HG03025 (cell line): Measurements from ENCODE around the gene TDP1.
A peak's percentile ranks its signal among the peaks of the same experiment; 100 is the strongest.

Experiments used
- ATAC-seq: cut with Tn5 transposase; IDR thresholded peaks from one replicate; pipeline ENCODE4 v1.9.1; 2021; ENCODE audit warnings: mild to moderate bottlenecking, moderate library complexity; ENCODE audit not compliant: unreplicated experiment, low FRiP score

Gene TDP1

DNA sequence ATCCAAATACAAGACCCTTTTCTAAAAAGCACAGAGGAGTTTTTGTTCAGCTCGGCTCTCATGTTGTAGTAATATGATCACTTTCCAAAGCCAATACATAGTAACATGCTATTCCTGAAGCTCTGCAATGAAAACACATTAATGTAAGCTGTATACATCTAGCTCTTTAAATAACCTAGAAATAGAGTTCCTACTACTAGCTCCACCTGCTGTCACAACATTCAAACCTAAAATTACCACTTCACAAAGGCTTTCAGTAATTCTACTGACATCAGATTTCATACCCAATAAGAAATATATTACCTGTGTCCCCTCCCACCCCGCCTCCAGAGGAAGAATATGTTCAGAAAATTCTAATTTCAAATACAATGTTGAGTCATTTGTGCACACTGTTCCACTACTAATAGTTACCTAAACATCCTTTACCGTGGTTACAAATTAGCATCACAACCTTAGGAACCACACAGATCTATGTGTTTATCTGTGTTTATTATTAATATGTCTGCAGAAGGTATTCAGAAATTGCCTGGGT lies 19.0 kb upstream of the TDP1 start:
- no peak for ATAC-seq

DNA sequence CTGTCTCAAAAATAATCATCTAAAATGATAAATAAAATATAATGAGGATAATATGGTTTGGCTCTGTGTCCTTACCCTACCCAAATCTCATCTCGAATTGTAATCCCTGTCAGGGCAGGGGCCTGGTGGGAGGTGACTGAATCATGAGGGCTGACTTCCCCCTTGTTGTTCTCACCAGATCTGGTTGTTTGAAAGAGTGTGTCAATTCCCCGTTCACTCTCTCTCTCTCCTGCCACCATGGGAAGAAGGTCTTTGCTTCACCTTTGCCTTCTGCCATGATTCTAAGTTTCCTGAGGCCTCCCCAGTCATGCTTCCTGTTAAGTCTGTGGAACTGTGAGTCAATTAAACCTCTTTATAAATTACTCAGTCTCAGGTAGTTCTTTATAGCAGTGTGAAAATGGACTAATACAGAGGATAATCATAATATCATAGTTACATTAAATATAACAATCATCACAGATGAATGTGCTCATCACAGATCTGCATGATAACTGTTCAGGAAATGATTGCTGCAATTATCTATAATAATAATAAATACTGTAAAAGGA lies 13.8 kb upstream of the TDP1 start:
- ATAC-seq, result no peak

DNA sequence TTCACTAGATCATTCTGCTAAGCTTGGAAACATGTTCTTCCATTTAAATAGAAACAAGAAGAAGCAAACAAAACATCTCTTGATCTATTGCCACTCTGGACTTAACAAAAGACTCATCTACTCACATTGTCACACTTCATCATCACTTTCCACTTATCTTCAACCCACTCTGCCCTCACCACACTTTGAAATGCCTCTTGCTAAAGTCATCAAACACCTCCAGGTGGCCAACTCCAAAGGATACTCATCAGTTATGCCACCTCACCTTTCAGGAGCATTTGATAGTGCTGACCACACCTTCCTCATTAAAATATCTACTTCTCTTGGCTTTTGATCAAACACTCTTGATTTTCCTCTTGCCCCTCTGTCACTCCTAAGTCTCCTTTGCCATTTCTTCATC lies 8.4 kb upstream of the TDP1 start:
- no peak for ATAC-seq

DNA sequence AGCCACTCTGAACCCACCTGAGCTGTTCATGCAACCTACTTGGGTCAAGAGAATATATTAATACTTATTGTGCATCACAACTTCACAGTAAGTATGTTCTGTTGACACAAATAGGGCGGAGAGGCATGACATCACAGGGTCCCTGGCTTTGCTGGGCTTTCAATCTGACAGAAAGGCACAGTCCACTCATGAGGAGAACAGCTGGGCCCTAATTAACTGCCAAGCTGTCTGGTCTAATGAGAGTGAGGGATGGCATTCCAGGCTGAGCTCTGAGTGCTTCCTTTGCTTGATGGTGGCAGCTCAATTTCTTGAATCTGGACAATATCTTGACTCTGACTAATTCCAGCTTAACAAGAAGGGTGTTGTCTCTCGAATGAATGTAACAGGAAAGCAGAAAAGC lies 3.2 kb upstream of the TDP1 start:
- no peak for ATAC-seq

DNA sequence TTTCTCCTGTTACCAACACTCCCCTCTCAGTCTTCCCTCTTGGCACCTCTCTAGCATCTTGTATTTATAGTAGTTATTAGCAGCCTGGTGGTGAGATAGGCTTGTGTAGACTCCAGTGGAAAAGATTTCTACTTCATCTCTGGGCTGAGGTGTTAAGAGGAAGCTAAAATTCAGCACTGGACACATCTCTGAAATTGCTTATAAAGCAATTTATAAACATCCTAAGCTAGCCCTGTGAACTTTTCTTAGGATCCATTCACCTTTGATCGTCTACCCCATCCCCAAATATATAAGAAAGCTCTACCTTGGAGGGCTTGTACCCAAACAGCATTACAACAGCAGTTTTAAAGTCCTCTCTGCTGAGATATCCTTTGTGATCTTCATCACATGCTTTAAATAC lies 2.1 kb upstream of the TDP1 start:
- ATAC-seq, result no peak

DNA sequence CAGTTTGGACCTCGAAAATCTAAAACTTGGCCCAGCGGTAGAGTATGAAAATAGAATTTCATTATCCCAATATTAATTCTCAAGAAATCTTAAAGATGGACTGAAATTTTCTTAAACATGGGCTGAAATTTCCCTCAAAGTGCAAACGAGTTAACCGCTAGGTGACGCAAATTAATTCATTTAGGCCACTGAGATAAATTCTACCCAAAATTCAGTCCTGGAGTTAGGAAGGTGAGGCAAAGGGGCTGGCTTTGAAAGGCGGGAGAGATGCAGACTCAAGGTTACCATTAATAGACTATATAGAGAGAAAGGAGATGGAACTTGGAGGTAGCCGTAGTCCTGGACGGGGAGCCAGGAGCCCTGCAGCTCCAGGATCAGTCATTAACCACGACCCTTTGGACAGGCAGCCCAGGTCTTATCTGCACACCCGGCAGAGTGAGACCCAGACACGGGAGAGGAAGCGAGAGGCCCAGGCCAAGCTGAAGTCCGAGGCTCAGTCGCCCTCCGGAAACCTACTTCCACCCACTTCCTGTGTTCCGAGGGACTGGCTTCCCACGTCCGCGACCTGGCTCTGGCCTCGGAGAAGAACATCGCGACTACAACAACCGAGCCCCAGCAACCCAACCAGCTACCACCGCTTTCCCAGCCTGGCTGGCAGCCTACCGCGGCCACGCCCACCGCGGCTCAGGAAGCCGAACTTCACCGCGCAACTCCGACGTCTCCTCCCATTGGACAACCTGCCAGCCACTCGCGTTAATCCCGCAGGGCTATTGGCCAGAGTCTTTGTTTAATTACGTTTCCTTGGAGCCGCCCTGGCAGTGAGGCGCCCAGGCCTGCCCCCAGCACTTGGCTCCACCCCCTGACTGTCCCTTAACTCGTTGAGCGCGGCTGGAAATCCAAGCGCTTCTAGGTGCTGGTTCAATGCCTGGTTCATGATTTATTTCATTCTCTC lies 1.4 kb upstream of the TDP1 start, which contains the start of gene EFCAB11:
TSS of gene EFCAB11 (minus strand) at position 661 of the 952 bp plus-strand sequence. CDS start at position 591, 70 bp downstream.
- peak; percentile 83 for ATAC-seq

DNA sequence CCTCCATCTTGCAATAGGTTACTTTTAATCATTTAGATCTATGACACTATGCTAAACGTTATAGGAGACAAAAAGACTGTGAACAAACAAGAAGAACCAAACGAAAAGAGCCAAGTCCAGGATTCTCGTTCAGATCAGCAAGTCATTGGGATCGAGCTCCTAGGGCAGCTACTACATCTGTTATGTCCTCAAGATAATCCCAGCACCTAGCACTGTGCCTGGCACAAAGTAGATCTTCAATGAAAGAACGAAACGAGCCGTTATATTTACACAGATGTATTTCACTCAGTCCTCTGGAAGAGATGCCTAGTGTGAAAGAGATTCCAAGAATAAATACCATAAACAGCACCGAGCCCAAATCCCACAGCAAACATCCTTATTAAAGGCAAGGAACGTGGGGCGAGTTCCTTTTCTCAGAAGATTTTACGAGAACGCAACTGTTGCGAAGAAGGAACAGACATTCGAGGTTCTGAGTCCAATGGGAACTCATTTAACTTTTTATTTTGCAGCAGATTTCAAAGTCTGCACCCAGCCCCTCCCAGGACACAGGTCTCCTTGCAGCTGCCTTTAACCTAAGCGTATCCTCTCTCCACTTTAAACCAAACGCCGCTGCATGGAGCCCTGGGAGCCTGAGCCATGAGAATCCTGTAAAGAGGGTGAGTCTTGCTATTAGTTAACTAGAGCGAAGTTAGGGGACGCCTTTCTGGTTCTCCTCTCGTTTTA lies 544 bp upstream of the TDP1 start:
- ATAC-seq, result peak; percentile 18

DNA sequence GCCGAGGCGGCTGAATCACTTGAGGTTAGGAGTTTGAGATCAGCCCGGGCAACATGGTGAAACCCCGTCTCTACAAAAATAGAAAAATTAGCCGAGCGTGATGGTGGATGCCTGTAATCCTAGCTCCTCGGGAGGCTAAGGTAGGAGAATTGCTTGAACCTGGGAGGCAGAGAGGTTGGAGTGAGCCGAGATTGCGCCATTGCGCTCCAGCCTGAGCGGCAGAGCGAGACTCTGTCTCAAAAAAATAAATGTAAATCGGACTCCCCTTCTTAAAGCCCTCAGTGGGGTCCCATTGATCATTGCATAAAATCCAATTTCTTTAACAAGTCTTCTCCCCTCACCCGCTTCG lies 908 bp downstream of the TDP1 start:
- no peak for ATAC-seq

DNA sequence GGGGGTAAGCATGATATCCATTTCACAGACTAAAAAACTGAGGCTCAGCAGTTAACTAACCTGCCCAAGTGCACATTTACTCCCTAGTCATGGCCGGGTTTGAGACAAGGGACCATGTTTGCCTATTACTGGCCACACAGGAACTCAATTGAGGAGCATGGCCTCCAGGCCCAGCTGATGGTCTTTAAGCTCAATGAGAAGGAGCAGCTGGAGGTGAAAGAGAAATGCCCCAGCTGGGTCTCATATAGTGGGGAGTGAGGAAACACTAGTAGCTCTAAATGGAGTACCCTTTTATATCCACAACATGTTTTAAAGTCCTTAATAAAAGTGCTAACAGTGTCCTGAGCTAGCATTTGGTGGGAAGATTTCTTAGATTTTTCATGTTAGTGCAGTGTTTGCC lies 1.6 kb downstream of the TDP1 start:
- no peak for ATAC-seq

DNA sequence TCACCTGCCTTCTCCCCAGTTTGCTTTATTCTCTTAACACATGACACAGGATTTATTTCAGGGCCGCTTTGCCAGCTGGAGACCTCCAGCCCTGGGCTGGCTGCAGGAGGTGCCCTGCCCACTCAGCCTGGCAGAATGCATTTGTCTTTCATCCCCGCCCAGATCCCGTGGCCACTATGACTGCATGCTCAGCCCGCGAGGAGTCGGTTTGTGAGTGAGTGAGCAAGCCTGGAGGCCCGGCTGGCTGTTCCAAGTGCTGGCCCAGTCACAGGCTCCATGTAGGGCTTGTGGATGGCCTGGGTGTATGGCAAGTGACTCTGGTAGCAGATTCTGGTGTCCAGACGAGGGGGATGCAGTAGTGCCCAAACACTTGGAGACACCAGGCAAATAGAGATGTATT lies 2.1 kb downstream of the TDP1 start:
- ATAC-seq, result no peak

DNA sequence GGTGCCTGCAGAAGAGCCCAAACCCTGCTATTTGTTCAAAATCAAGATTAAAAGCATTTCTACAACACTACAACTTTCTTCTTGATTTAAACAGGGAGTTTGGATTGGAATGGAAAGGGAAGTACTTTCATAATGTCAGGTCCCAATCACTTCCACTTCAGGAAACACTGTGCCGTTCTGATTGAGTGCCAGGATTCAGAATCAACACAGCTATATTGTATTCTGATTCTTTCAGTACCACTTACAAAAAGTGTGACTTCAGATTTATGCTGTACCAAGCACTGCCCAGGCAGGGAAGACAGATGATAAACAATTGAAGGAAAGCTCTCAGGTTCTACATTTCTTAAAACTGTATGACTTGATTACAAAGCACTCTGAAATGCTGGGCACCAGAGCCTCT lies 3.2 kb downstream of the TDP1 start:
- no peak for ATAC-seq

DNA sequence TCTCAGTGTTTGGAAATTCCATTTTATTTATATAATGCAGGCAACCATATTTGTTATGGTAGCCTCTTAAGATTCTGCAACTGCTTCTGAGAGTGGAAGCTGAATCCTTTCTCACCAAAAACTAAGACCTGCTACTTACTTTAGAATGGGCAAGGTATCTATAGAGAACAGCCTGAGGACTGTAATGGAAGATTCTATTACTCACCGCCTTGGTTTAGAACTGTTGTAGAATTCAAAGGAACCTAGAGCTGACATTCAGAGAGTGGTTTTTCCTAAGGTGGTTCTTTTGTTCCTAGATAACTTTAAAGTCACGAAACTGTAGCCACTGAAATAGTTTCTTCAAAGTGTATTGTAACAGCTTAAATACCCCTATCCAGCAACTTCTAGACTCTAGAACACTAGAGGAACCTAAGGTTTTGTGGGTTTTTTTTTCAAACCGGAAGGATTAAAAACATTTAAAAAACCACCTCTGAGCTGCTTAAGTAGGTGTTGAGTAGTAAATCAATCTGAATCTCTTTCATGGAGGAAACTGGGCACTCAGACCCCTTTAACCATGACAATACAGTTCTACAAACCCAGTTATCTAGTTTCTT lies 4.2 kb downstream of the TDP1 start:
- no peak for ATAC-seq

DNA sequence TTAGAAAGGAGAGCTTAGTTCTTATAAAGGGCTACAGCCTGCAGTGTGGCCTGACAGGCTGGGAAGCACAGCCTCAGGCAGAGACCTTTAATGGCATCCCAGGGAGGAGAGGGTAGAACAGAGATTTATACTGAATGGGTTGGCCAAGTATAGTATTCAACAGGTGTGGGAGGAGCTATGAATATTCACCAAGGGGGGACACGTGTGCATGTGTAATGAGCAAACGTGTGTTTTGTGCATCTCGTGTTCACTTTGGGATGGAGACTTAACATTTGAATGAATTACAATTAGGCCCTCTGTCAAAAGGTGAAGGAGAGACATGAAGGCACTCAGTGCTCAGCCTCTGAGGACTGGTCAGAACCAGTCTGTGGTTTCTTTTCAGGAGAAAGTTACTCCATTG lies 5.2 kb downstream of the TDP1 start:
- no peak for ATAC-seq

DNA sequence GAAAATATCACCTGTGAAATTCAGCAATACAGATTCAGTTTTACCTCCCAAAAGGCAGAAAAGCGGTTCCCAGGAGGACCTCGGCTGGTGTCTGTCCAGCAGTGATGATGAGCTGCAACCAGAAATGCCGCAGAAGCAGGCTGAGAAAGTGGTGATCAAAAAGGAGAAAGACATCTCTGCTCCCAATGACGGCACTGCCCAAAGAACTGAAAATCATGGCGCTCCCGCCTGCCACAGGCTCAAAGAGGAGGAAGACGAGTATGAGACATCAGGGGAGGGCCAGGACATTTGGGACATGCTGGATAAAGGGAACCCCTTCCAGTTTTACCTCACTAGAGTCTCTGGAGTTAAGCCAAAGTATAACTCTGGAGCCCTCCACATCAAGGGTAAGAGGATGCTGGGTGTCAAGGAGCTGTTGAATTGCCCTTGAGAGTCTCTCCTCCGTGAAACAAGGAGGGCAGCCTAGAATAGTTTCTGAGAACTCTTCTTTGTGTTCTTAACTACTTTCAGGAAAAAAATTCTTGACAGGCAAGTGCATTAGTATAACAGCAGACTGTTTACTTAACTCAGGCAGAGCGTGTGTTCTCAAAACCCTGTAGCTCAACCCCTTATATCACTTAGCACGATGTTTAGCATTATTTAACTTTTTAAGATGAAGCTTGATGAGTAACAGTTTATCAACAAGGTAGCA lies 7.7 kb downstream of the TDP1 start:
- ATAC-seq, result no peak

DNA sequence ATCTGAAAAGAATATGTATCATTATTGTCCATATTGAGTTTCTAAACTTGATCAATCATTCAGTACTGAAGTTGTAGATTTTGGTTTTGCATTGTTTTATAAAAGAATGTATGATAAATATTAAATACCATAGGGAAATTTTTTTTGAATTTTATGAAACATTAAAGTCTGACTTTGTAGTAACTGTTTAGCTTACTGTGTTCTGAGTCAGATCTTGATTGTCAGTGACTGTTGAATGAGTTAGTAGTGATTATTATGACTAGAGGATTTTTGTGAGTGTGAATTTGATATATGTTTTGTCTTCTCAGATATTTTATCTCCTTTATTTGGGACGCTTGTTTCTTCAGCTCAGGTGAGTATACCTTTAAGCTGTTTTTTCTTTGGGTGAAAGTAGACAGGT lies 10.1 kb downstream of the TDP1 start:
- no peak for ATAC-seq

DNA sequence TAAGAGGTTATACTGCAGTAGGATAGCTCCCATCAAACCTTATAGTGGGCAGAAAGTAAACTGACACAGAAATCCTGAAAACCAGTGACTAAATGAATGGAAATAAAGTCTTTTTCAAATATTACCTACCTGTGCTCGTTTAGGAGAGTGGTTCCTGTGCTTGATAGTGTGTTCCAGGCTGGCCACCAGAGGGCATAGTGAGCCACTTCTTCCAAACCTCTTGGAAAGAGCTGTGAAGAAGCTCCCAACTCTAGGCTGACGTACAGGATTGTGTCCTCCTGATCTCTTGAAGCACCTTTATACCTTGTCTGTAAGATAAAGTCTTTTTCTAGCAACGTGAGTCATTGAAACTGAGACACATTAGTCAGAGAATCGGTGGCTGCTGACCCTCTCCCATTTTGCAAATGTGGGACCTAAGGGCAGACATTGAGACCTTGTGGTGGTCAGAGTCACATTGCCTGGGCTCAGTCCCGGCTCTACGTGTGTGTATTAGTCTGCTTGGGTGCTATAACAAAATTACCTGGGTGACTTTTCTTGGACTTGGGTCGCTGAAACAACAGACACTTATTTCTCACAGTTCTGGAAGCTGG lies 17.6 kb downstream of the TDP1 start:
- no peak for ATAC-seq

DNA sequence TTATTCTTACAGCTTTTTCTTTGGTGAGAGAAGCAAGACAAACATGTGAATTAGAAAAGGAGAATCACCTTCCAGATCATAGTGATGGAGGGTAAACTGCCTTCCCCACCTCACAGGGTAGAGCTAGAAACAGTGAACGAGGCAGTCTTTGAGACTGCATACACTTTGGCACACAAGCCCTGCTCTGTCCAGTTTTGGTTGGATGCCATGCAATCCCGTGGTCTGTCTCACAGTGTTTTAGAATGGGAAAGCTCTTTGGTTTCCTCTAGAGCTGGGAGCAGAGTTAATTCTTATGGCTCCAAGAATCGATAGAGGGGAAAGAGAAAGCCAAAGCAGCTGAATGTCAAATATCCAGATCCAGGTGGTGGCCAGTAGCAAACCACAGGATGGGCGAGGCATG lies 21.9 kb downstream of the TDP1 start:
- ATAC-seq, result no peak

DNA sequence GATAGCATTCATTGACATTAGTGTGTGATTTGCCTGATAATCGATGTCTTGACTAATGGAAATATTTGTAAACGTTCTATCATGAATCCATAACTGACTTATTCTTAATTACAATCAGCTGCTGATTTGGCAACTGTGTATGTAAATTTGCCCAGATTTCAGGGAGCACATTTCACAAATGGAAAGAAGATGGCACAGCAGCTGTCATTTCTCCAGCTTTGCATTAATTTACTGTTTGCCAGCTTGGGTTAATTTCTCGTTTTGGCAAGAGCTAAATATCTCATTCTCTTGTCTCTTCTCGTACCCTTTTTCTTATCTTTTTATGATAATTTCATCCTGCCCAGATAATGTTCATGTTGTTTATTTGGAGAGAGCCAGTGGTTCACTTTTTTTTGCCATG lies 22.9 kb downstream of the TDP1 start:
- ATAC-seq, result no peak

DNA sequence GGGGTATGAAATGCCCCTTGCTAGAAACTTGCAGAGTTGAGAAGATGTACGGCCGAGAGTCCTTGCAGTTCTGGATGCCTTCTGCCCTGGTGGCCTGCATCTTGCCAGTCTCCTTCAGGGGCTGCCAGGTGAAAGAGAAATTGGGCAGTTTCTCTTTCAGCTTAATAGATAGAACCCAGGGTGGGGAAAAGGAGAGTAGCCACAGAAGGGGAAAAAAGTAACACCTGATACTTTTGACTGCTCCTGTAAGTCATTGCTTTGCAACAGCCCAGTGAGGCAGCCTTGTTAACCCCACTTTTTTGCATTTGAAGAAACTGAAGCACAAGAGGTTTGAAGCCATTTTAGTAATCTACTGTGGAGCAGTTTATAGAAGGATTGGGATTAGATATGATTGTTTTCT lies 27.6 kb downstream of the TDP1 start:
- ATAC-seq, result peak; percentile 76
